Left hindlimb (tissue), 1 donor: ENCODE measurements around the gene SMIM24.
A peak's percentile ranks its signal among the peaks of the same experiment; 100 is the strongest.
"Not testable (repeated sequence)": the region's sequence is repeated elsewhere in the genome, so short reads cannot be mapped to it uniquely, and the experiment has no call there.

Source experiments
- DNase-seq: peaks from one replicate; pipeline ENCODE4 v3.0.0-alpha.2; 2018

SMIM24 gene

DNA sequence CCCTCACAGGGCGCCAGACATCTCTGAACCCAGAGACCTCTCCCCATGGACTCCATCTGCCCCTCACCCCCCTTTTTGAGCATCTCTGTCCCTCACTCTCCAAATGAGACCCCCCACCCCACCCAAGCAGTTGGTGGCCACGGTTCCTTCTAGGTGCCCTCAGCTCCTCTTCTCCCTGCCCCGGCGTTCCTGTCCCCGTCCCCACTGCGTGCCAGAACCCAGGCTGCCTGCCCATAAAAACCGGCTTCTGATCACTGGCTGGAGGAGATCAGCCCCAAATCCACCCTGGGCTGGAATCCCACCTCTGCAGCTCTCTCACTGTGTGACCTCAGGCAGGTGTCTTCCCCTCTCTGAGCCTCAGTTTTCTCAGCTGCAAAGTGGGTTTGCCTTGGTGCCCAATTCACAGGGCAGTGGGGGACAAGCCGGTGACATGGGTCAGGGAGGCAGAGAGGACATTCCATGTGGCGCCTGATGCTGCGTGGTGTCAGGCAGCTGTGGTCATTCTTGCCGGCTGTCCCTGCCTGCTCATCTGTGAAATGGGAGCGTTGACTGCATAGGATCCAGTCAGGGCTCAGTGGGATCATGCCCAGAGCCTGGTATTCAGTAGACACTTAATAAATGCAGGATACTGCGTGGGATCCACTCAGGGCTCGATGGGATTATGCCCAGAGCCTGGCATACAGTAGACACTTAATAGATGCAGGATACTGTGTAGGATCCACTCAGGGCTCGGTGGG lies 25.5 kb downstream of the SMIM24 start:
- DNase-seq: no peak

DNA sequence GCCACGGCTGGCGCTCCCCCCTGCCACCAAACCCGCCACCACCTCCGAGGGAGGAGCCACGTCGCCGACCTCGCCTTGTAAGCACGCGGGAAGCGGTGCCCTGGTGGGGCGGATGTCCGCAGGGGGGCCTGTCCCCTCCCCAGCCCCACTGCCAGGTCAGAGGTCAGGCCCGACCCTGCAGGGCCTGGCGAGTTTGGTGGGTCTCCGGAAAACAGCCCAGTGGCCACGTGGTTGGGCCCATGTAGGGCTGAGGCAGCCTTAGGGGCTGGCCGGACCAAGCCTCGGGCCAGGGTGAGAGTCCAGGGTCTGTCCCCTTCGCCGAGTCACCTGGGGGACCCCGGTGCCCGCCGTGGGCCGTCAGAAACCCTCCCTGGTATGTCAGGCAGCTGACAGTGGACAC lies 26.5 kb downstream of the SMIM24 start:
- DNase-seq: no peak

DNA sequence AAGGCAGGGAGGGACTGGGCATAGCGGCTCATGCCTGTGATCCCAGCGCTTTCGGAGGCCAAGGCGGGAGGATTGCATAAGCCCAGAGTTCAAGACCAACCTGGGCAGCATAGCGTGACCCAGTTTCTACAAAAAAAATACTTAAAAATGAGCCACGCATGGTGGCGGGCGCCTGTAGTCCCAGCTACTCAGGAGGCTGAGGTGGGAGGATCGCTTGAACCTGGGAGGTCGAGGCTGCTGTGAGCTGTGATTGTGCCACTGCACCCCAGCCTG lies 27.4 kb downstream of the SMIM24 start:
- not testable (repeated sequence) for DNase-seq

DNA sequence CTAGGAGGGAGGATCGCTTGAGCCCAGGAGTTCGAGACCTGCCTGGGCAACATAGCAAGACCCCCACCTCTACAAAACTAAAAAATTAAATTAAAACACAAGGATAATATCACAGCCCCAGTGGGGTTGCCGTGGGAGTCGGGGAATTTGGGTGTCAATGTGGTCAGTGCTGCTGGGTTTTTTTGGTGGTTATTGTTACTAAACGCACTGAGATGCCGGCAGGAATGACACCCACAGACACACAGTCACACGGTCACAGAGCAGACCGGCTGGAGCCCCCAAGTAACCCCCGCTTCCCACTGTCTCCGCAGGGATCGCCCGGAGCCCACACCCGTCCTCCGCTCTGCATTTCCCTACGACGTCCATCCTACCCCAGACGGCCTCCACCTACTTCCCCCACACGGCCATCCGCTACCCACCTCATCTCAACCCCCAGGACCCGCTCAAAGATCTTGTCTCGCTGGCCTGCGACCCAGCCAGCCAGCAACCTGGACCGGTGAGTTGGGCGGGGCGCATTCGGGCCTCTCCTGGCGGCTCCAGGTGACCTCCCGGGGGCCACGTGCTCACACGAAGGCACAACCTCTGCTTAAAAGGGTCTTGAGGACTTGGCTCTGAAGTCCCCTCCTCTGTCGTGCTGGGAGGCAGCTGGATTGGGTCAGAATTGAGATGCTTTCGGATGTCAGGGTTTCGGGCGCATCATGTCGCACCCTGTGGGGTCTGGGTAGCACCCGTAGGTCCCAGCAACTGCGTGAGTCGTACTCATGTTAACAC lies 28.0 kb downstream of the SMIM24 start:
- DNase-seq: no peak

GRCh38 chr19:3451451-3451866 lies 28.9 kb downstream of the SMIM24 start:
- DNase-seq: no peak

GRCh38 chr19:3450796-3451411 lies 29.4 kb downstream of the SMIM24 start:
- DNase-seq: peak; percentile 74

- DNase-seq: no peak
These were observed 31.6 kb downstream of the SMIM24 start for GRCh38 chr19:3448616-3449334.

DNA sequence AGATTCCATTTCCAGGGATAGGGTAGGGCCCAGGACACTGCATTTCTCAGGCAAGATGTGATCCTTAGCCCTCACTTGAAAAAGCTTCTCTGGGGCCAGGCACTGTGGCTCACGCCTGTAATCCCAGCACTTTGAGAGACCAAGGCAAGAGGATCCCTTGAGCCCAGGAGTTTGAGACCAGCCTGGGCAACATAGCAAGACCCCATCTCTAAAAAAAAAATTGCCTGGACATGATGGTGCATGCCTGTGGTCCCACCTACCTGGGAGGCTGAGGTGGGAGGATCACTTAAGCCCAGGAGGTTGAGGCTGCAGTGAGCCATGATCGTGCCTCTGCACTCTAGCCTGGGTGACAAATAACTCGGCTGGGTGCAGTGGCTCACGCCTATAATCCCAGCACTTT lies 33.7 kb downstream of the SMIM24 start:
- DNase-seq: not testable (repeated sequence)

DNA sequence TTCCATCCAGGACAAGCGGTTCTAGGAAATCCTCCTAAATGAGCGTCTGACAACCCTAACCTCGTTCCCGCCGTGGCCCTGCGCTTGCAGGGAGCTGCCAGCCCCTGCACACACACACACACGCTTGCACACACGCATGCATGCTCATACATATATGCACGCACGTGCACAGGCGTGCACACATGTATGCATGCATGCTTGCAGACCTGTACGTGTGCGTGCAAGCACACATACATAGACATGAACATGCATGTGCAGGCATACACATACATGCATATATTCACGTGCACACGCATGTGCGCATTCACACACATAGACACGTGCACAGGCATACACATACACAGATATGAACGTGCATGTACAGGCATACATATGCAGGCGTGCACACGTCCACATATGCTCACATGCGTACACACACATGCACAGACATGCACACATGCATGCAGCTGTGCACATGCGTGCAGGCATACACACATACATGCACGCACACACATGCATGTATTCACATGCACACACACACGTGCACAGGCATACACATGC lies 35.6 kb downstream of the SMIM24 start:
- DNase-seq: no peak

- DNase-seq: peak; percentile 83
These were observed 36.3 kb downstream of the SMIM24 start for GRCh38 chr19:3443840-3444694.

- no peak for DNase-seq
These were observed 37.7 kb downstream of the SMIM24 start for GRCh38 chr19:3442487-3443071.

GRCh38 chr19:3441986-3442329 lies 38.4 kb downstream of the SMIM24 start:
- DNase-seq: no peak

DNA sequence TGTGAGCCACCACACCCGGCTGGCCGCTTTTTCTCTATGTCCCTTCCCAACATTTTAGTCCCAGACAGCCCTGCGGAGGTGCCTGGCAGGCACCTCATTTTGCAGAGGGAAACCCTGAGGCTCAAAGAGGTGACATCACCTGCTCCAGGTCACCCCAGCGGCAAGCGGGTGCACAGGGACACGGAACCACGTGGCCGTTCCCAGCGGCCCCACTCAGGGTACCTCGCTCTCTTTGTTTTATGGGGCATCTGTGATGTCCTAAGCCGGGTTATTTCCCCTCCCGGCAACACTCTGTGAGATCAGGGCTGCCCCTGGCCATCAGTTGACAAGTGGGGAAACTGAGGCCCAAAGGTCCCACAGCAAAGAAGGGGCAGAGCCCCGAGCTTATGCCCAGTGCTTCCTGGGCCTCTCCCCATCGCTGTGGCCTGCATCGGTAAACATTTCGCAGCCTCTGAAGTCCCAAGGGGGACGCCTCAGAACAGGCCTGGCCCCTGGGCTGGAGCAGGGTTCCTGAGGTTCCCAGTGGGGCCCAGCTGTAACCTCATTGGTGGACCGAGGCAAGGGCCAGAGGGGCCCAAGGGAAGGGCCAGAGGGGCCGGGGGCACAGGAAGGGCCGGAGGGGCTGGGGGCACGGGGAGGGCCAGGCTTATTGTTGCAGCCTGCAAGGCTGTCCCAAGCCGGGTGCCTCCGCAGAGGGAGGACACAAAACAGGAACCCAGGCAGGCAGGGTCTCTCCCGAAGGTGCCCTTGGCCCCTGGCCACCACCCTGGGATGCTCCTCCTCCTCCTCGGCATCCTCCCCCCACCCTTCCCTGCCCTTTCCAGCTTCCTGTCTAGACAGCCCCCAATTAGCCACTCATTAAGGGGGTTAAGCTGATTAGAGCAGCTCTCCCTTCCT lies 39.0 kb downstream of the SMIM24 start:
- no peak for DNase-seq

GRCh38 chr19:3440082-3440481 lies 40.2 kb downstream of the SMIM24 start:
- no peak for DNase-seq

- peak; percentile 97 for DNase-seq
These were observed 45.4 kb downstream of the SMIM24 start for GRCh38 chr19:3434630-3435553.

DNA sequence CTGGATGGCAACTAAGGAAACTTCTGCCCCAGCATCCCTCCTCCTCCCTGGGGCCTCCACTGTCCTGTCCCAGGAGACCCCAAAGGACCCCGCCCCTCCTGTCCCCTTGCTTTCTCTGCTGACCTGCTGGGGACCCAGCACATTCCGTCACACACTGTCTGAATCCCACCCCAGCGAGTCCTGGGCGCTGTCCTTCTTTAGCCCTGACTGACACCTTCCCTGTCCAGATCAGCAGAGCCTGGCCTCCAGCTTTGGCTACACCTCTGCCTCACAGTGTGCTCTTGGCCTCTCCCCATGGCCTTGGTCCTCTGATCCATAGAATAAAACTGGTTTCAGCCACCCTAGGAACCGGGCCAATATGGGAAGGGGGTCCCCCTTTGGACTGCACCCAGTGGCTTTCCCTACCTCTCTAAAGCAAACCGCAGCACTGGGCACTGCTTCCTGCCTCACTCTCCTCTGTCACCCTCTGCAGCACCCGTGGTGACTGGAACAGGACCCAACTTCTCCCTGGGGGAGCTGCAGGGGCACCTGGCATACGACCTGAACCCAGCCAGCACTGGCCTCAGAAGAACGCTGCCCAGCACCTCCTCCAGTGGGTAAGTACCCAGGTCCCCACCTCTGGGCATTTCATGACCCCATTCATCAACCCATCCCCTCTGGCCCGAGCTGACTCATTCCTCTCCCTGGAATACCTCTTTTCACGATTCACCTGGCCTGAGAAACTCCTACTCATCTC lies 46.4 kb downstream of the SMIM24 start:
- DNase-seq: no peak

GRCh38 chr19:3433313-3433712 lies 47.0 kb downstream of the SMIM24 start:
- DNase-seq: no peak

DNA sequence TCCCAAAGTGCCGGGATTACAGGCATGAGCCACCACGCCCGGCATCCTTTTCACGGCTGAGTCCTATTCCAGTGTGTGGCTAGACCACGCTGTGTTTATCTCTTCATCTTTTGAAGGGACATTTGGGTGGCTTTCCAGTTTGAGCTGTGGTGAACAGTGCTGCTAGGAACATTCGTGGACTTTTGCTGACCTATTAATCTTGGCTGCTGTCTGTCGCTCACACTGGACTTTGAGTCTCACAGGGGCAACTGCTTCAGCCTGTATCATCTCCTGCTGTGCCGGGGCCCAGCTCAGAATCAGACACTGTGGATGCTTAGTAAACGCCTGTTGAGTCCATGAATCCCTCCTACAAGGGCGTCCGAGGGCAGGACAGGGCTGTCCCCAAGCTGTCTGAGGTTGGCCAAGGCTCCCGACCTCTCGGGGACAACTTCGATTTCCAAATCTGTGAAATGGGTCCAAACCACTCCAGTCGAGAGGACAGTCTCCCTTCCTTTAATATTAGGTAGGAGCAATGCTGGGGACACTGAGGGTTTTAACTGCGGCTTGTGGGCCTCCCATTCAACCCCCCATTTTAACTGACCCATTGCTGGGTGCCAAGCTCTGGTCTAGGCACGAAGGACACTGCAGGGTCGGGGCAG lies 48.4 kb downstream of the SMIM24 start:
- no peak for DNase-seq

DNA sequence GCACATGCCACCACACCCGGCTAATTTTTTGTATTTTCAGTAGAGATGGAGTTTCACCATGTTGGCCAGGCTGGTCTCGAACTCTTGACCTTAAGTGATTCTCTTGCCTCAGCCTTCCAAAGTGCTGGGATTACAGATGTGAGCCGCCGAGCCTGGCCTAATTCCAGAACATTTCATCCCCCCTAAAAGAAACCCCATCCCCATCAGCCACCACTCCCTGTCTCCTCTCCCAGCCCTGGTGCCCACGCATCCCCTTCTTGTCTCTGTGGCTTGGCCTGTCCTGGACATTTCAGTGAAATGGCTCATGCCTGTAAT lies 50.0 kb downstream of the SMIM24 start:
- DNase-seq: not testable (repeated sequence)
